GM19463 (cell line): ENCODE data around the gene TSPAN12.

Experiments used
- ATAC-seq: cut with Tn5 transposase; IDR thresholded peaks from one replicate; pipeline ENCODE4 v1.9.1; 2021; ENCODE audit warnings: mild to moderate bottlenecking, moderate library complexity; ENCODE audit not compliant: unreplicated experiment

The TSPAN12 gene

DNA sequence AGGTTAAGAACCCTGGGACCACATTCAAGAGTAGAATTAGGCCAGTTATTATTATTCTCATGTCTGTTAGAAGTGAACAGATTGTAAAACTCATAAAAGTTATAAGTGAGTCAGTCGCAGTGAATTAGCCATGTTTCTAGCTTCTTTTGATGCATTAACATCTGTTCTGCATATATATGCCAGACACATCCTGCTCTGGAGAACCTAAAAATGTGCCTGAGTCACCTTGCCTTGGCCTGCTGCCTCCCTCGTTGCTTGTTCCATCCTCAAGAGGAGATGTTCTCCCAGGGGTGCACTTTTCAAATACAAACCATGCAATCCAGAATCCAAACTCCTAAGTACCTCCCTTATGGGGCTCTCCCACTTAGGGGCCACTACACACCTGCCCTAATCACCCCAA lies 14.8 kb downstream of the TSPAN12 start:
- no peak for ATAC-seq

DNA sequence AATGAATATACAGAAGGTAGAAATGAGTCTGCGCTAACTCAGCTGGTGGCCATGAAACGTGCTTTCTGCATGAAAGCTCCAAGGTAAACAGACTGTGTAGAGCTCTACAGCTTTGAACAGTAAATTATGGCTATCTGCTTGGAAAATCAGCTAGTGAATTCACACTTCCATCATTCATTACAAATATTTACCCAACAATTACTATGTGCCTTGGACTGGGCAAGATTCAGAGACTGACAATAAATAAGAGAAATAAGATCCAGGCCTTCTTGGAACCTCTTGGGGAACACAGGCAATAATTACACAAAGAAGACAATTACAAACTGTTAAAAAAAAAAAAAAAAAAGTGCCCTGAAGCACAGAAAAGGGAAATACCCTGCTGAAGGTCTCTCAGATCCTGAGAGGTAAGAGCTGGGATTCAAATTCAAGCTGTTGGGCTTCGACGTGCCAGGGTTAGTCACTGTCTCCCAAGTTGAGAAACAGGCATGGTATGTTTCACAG lies 15.8 kb downstream of the TSPAN12 start:
- ATAC-seq: no peak

DNA sequence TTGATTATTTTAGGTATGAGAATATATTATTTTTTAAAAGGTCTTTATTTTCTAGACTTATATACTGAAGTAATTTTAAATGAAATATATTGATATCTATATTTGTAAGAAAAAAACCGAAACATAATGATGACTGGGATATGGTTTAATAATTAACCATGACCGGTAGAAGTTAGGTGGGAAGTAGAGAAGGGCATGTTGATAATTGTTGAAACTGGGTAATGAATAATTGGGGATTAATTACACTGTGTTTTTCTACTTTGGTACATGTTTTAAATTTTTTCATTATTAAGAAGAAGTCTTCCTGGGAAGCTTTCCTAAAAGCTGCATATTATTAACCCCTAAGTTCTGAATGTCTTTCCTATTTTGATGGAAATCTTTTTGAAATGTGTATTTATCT lies 16.3 kb downstream of the TSPAN12 start:
- ATAC-seq: no peak

DNA sequence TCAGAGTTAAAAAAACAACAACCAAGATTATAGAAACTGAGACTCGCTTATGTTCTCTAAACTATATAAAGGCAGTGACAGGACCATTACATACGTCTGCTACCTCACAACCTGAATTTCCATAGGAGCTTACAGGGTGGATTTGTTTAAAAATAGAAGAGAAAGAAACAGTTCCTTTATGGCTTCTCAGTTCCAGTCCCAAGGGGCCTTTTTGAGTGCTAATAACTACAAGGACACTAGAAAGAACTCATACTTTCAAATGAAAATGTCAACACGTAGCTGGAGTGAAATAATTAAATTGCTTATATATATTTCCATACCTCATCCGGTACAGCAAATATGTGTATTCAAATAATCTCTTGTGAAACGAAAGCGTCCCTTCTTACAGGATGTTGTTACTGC lies 19.7 kb downstream of the TSPAN12 start:
- peak; percentile 35 for ATAC-seq

DNA sequence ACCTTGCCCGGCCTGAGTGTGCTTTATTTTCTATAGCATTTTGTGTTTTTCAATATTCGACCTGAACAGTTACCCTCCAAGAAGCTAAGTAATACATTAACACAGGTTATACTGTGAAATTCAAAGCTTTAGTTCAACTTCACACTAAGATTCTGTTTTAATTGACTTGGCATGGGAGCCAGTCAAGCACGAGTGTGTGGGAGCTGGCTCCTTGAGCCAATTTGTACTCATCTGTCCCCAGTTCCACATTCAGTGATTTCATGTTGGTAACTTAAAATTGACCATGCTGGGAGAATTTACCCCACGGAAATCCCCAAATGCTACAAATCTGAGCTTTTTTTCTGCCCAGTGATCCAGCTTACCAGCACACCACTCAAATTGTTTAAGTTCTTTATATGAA lies 20.3 kb downstream of the TSPAN12 start:
- ATAC-seq: peak; percentile 50

DNA sequence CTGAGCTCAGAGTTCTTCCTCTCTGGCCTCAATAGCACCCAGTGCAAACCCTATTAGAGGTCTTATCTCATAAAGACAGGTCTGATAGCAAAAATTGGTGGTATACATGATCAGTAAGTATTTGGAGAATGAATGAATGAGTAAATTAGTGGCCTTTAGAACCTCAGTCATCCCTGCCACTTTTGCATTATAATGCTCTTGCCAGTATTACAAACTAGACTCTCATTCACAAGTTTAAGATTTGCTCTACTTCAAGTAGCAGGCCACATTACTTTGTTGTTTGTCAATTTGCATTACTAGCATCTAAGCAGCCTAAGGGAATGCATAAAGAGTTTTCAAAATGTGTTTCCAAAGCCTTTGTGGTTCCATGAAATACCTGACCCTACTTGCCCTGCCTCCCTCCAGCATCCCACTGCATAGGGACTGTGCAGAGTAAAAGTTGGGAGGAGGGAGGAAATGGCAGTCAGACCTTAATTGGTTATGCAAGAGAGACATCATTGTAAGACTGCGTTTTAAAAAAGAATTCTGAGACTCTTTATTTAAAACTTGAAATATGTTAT lies 21.3 kb downstream of the TSPAN12 start:
- ATAC-seq: no peak

DNA sequence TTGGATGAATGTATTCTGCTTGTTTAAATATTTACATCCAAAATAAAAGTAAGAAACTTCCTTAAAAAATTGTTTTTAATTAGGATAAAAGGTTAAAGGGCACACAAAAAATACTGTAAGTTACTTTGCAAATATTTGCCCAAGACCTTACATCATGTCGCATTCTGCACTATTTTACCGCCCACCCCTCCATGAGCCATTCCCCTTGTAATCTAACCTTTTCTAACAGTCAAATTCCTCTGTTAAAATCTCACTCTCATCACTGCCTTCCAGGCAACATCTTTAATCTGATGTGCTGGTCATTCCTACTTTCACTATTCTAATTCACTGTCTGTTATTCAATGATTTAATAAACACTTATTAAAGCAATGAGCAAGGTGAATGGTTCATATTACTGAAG lies 23.2 kb downstream of the TSPAN12 start:
- no peak for ATAC-seq

DNA sequence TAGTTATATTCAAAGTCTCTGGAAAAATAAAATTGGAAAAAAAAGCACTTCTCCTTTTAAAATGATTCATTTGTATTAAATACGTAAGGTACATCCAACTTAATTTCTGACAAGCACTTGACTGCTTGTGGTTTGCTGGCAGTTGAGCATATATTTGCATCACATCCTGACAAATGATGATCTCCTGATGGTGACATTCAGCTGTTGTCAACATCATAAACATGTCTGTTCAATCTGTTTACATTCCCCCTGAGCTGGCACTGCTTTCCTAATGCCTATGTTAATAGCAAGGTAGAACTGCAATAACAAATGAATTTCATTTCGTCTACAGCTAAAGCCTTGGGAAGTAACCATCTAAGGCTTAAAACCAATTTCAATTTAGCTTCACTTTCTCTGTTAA lies 24.4 kb downstream of the TSPAN12 start:
- ATAC-seq: no peak

DNA sequence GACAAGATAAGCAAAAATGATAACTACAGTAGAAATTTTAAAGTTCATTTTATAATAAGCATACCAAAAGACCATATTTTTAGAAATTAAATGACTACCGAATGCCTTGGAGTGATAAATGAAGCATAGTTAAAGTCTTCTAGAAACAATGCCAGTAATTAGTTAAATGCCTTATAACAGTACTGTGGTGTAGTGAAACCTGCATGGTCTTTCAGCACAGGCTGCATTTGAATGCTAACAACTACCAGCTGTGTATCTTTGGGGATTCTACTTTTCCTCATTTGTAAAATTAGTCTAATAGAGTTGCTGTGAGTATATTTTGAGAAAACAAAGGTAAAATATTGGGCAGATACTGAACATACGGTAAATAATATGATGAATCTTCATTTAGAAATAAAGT lies 25.1 kb downstream of the TSPAN12 start:
- no peak for ATAC-seq

DNA sequence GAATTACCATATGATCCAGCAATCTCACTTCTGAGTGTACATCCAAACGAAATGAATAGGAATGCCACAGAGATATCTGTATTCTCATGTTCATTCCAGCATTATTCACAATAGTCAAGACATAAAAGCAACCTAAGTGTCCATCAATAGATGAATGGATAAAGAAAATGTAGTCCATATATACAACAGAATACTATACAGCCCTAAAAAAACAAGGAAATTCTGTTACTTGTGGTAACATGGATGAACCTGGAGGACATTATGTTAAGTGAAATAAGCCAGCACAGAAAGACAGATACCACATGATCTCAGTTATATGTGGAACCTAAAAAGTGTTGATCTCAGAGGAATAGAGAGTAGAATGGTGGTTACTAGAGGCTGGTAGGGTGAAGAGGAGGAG lies 26.7 kb downstream of the TSPAN12 start:
- no peak for ATAC-seq

DNA sequence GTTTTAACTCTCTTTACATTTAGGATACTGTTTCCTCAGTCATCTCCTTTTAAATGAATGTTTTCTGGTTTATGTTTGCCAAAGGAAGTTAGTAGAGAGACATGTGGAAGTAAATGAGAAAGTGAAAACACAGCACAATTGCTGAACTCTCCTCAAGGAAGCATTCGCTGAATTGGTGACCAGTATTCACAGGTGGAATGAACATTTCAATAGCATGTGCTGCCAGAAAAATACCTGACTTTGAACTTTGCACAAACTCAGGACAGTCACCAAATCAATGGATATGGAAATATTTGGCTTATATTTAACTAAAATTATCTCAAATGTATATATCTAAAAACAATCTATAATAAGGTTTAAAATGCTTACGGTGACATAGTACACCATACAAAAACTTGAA lies 28.5 kb downstream of the TSPAN12 start:
- no peak for ATAC-seq

DNA sequence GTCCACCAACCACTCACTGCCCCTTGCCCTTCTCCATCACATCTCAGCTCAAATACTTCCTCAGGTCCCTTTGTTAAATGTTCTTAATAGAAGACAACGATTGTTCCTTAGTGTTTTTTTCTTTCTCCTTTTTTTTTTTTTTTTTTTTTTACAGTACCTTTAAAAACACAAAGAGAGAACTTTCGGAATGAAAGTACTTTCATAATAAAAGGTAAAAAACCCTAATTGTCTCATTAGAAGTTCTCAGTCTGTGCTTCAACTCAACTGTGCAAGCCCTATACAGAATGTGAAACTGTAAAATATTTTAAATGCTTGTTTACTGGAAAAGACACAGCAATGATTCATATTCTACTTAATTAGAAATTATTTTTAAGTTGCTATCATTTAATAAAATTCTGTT lies 29.4 kb downstream of the TSPAN12 start:
- no peak for ATAC-seq

DNA sequence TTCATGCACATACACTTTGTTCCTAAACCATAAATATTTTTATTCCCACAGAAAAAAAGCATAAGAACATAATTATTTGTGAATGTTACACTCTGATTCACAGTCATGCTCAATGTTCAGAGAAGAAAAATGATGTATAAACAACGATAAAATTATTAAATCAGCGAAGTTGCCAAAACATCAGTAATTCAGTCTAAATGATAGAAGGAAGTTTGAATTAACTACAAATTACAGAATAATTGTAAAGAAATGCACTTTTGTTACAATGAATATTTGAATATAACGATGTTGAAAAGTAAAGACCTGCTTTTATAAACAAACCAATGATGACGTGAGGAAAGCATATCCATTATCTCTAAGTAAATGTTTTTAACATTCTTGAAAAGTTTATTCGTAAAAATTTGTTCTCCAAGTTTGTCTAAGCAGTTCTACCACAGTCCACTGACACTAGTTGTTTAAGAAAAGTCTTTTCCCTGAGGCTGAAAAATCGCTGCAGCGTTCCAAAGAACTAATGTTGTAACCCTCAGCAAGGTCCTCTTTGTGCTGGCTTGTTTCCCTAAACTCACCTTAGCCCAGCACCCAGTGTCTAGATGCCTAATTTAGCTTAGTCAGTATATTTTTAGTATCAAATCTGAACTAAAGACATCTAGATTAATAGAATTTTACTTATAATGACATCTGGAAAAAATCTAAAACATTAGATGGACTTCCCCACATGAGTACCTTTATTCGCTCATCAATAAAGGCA lies 30.4 kb downstream of the TSPAN12 start:
- ATAC-seq: no peak

DNA sequence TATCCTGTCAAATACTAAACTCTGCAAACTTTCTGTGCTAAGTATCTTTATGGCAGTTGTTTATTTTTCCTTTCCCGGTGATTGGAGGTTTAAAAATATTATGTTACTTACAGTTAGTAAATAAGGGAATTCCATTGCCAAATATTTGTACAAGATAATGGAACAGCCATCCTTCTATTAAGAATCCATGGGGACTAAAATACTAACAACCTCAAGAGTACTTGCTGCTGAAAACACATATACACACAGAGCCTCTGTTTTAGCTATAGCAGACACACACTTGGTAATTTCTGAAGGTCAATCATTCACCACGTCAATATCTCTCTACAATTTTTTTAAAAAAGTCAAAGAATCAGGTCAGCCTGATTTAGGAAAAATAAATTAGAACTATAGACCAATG lies 32.4 kb downstream of the TSPAN12 start:
- ATAC-seq: no peak

DNA sequence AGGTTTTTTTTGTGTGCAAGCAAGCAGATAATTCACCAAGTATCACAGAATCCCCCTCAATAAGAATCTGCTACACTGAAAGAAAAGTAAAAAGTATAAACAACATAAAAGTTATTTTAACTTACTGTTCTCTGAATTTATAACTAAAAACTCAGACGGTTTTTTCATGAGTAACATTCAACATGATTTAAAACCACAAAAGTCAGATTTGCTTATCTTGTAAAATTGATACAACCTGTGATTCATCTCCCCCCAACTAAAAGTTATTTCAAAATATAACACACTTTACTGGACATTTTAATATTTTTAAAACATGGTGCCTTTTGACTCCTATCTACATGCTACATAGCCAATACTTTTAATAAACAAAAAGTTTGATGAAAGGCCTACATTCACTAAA lies 32.8 kb downstream of the TSPAN12 start:
- no peak for ATAC-seq

DNA sequence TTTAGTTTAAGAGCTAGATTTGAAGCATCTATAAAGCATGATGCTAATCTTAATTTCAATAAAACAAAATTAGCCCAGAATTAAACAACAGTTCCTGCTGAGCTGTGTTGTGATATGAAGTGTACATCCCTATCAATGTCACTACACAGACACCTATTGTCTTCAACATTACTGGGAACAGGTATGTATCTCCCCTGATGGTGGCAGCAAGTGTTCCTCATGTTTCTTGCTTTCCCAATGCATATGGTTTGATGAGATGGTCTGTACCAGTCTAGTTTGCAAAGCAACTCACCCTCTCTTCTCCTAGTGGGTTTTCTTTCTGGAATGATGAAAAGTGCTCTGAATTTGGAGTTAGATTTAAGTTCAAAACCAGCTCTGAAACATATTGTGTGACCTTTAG lies 38.1 kb downstream of the TSPAN12 start:
- no peak for ATAC-seq

DNA sequence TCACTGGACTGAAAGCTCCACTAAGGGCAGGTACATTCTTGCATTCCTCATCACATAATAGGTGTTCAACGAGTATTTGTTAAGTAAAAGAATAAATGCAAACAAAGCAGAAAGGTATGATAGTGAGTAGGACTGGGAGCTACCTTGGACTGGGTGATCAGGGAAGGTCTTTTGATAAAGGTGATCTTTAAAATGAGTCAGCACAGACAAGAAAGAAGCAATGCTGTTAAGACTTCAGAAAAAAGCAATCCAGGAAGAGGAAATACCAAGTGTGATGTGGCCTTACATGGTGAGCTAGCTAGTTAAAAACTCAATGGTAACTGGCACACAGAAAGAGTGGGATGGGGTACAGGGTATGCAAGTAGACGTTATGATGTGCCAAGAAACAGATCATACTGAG lies 40.1 kb downstream of the TSPAN12 start:
- ATAC-seq: no peak

DNA sequence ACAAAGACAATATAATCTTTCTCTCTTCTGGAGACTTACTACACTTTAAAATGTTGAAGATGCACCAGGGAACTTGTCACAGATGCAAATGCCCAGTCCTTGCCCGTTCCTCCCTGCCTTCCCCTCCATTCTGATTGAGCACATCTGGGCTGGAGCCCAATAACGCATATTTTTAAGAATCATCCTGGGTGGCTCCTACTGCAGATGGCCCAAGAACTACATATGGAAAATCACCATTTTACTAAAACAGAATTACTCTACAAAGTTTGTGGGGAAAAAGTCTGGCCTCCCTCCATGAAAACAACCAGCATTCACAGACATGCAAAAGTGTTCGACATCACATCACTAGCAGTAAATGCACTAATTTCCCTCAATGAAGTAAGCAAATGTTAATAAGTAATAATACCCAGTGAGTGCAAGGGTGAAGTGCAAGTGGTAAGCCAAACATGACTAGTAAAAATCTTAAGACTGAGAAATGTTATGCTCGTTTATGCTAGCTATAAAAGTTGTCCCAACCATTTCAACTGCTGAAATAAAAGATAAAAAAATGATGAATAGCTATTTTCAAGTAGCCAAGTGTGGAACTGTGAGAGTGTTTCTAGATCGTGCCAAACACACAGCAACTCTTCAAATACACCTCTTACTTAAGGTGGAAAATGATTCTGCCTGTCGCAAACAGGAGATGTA lies 43.5 kb downstream of the TSPAN12 start:
- ATAC-seq: no peak

DNA sequence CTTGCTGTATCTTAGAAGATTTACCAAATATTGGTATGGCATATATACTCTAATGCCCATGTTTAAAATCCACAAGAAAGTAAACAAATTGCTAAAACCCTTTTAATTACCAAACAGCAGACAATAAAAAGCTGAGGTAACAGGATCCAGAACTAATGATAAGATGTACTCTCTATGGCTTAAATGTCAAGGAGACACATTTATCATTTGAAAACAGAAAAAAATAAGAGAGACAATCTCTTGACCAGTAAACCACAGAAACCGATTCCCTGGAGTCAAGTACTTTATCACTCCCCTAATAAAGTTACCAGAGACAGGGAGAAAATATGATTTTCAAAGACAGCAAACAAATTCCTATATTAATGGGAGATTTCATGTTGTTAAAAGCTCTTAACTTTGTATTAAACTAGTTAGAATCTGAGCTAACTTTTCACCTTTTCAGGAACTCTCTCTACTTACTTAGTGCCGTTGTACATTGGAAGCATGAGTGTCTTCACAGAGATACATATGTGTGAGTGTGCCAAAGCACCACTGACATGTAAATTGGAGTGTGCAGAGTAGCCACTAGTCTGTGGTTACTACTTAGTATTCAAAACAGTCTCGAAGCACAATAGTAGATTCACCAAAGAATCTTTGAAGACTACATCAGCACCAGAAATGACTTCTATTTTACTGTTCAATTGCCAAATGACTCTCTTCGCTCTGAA lies 44.2 kb downstream of the TSPAN12 start:
- no peak for ATAC-seq

DNA sequence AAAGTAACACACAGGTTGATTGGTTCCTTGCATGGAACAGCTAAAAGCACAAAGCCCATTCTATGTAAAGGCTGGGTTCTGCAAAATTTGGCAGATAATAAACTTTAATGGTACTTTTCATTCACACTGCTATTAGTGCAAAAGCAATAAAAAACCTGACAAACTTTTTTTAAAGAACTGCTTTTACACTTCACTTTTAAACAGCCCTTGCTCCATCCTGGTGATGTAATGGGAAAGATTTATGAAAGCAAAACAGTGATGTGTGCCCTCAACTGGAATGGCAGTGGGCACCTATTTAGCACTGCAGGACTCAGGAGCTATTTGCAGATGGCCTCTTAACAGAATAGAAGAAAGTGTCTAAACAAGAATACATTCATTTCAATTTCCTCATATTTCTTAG lies 44.9 kb downstream of the TSPAN12 start:
- ATAC-seq: no peak

DNA sequence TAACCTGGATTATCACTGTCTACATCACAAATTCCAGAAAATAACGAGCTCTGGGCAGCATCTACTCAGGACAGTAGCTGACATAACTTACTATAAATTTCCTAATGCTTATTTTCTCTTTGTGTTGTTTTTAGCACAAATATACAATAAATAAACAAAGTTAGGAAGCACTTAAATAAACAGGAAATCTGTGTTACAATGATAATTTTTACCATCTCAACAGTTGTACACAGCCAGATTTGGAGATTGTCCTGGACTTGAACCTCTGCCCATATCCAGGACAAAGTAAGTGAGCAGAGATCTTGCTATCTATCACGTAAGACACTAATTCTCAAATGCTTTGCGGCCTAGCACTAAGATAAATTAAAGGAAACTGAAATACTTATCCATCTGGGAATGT lies 48.7 kb downstream of the TSPAN12 start:
- no peak for ATAC-seq

DNA sequence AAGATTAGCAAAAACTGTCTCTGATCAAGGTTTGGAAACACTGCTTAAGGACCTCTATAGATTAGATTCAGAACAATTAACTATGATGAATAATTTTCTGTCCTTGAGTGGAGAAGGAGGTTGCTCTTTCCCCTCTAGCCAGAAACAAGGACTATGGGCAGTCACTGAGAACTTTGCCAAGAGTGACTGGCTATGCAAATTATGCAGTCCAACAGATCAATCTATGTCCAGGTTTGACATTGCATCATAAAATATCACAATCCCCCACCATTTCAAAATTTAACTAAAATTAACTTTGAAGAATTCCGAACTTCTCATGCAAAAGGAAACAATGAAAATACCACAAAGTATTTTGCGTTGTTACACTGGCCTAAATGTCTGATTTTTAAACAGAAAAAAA lies 50.6 kb downstream of the TSPAN12 start:
- ATAC-seq: no peak
